Transverse colon (tissue), 4 donors: ENCODE results near the gene CORO2B. TPM values are rescaled to one million over a fixed set of nuclear protein-coding genes. Genes with fewer than 3 reads are reported as not detected.
"Not testable (repeated sequence)": the region's sequence is repeated elsewhere in the genome, so short reads cannot be mapped to it uniquely, and the experiment has no call there.

Experiments
- DNase-seq: peaks from one replicate; pipeline ENCODE4 v3.0.0-alpha.2; 2019
- H3K27ac ChIP-seq, 4 donors: fragments of 200-600 bp; sonication (generic); 2 replicates each; pipeline ENCODE4 v1.5.1; 2016 to 2018; ENCODE audit warnings: inconsistent platforms in 4 of 4
- H3K27me3 ChIP-seq: fragments of 200-600 bp; sonication (generic); 2 replicates; pipeline ENCODE4 v1.5.1; 2017; ENCODE audit warnings: inconsistent platforms
- H3K36me3 ChIP-seq, 4 donors: fragments of 200-600 bp; sonication (generic); 2 replicates each; pipeline ENCODE4 v1.5.1; 2017 to 2019; ENCODE audit warnings: inconsistent platforms in 4 of 4
- H3K4me1 ChIP-seq, 4 donors: fragments of 200-600 bp; sonication (generic); 2 replicates each; pipeline ENCODE4 v1.5.1; 2017 to 2020; ENCODE audit warnings: inconsistent platforms in 4 of 4
- H3K4me3 ChIP-seq, 4 donors: fragments of 200-600 bp; sonication (generic); 1 replicate in 1 of 4; 2 replicates in 3 of 4; pipeline versions ENCODE4 v1.5.1 to v1.6.1; 2017 to 2019; ENCODE audit warnings: inconsistent platforms in 4 of 4
- H3K9me3 ChIP-seq, 2 donors: fragments of 200-600 bp; sonication (generic); 2 replicates each; pipeline ENCODE4 v1.5.1; 2017 to 2019; ENCODE audit warnings: inconsistent platforms in 2 of 2
- EP300 ChIP-seq: sonication (generic); formaldehyde crosslinking; IDR thresholded peaks from one replicate; pipeline ENCODE4 v1.6.1; 2017; ENCODE audit warnings: antibody characterized with exemption, low read depth
- POLR2A ChIP-seq: fragments of 450-650 bp; IDR thresholded peaks from one replicate; pipeline ENCODE4 v1.6.1; 2016; ENCODE audit warnings: antibody characterized with exemption, mild to moderate bottlenecking, moderate library complexity
- POLR2AphosphoS5 ChIP-seq, 3 donors: sonication (generic); formaldehyde crosslinking; IDR thresholded peaks; one replicate each; pipeline ENCODE4 v1.6.1; 2016; ENCODE audit warnings: antibody characterized with exemption in 3 of 3
- WGBS, 2 donors: methylation state at CpG; one replicate each; pipeline ENCODE4 v1.1.5; 2018; ENCODE audit warnings: low coverage in 1 of 2; 5-methylcytosine and 5-hydroxymethylcytosine counted together
- in situ Hi-C, 4 donors: fragments of 200-750 bp; cut with MboI; loops; one replicate each; pipeline versions ENCODE4 v1.15.0 to v1.15.1; 2017; ENCODE audit warnings: low sequenced_read_pairs in 3 of 4, low pct_ligation_motif_present in 1 of 4, low pct_unique_long_range_greater_than_20kb in 1 of 4
- intact Hi-C: fragments of 100-400 bp; cut with DNase I; formaldehyde crosslinking; loops from one replicate; pipeline ENCODE4 v1.15.1; 2023; ENCODE audit warnings: low total_unique reads
- total RNA-seq, 4 donors: library from RNA; depleted of rRNA; stranded (reverse); fragments of >200 nt; gene quantifications; one replicate each; pipeline ENCODE4 v1.1.0, GENCODE V29; 2016
- TF ChIP-seq, protein P1 (sequence below), 5 experiments: fragments of 200-600 bp in 3 of 5; fragments of 450-650 bp in 2 of 5; sonication (generic) in 3 of 5; IDR thresholded peaks; 1 replicate in 2 of 5; 2 replicates in 3 of 5; pipeline ENCODE4 v1.5.1; 2016 to 2017; ENCODE audit warnings: antibody characterized with exemption in 5 of 5, inconsistent platforms in 3 of 5, mild to moderate bottlenecking in 2 of 5, moderate library complexity in 1 of 5

The CORO2B gene
- total RNA-seq, 4 donors from 2014 or later, result 0.40 to 2.2 (median 2.0) TPM

DNA sequence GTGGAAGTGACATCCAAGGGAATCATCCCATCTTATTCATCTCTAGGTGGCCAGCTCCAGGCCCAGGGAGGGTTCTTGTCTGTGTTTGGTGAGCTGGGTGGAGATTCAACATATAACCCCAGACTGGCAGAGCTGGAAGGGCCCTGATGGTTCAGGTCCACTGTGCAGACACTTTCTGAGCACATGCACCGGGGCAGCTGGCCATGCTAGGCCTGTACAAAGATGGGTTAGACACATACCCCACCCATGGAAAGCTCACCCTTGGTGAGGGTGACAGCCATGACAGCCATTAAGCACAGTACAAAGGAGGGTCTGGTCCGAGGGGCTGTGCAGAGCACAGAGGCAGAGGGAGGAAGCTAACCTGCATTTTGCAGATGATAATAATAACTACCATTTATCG lies 100.4 kb downstream of the CORO2B start:
- intact Hi-C loops, result no loop called here
- H3K36me3 ChIP-seq, result no peaks in the 10 kb centered on the region
- H3K27ac ChIP-seq, result no peak overlapping the region
- in situ Hi-C loops, result loop anchor here in 3 of 4 donors (10.0 to 25.0 kb wide), 2 partner anchors 124 to 367 kb away; no protein-coding TSS in a partner anchor
- TF ChIP-seq POLR2A (no peak), EP300 (no peak), POLR2AphosphoS5 (IDR thresholded peaks at IDR 0.05) (no peak)
- TF ChIP-seq, protein P1, sequence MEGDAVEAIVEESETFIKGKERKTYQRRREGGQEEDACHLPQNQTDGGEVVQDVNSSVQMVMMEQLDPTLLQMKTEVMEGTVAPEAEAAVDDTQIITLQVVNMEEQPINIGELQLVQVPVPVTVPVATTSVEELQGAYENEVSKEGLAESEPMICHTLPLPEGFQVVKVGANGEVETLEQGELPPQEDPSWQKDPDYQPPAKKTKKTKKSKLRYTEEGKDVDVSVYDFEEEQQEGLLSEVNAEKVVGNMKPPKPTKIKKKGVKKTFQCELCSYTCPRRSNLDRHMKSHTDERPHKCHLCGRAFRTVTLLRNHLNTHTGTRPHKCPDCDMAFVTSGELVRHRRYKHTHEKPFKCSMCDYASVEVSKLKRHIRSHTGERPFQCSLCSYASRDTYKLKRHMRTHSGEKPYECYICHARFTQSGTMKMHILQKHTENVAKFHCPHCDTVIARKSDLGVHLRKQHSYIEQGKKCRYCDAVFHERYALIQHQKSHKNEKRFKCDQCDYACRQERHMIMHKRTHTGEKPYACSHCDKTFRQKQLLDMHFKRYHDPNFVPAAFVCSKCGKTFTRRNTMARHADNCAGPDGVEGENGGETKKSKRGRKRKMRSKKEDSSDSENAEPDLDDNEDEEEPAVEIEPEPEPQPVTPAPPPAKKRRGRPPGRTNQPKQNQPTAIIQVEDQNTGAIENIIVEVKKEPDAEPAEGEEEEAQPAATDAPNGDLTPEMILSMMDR (IDR thresholded peaks at IDR 0.05), result no peak
- no peak overlapping the region for H3K4me3 ChIP-seq
- 87% methylated on average over 3 of the region's 3 CpGs; no CpG with 5 or more reads in 1 of the 2 donors for WGBS, 2 donors
- no peaks in the 10 kb centered on the region for H3K4me1 ChIP-seq
- no peak for DNase-seq
- H3K9me3 ChIP-seq, result no peaks in the 10 kb centered on the region
- no peaks in the 10 kb centered on the region for H3K27me3 ChIP-seq

DNA sequence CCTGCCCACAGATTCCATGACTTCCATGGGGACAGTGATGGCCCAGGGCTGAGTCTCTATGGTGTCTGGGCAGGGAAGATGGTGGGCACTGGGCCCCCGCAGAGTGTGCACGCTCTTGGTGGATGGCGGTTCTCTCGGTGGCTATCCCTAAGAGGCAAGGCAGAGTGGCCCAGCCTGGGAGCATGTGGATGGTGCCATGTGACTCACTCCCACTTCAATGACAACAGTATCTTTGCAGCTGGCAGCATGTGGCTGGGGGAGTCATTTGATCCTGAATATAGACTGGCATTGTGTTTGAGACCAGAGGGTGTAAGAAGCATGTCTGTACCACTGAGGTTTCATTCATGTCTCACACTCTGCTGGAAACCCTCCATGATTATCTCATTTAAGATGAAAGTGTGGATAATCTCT lies 101.2 kb downstream of the CORO2B start:
- Histone ChIP-seq H3K27ac (no peak overlapping the region), H3K36me3 (no peaks in the 10 kb centered on the region), H3K4me3 (no peak overlapping the region), H3K27me3 (no peaks in the 10 kb centered on the region), H3K9me3 (no peaks in the 10 kb centered on the region), H3K4me1 (no peaks in the 10 kb centered on the region)
- WGBS, 2 donors, result 84 to 100% methylated on average over 2 to 4 of the region's 4 CpGs
- in situ Hi-C loops (loop anchor here in 3 of 4 donors (10.0 to 25.0 kb wide), 2 partner anchors 125 to 368 kb away; no protein-coding TSS in a partner anchor), intact Hi-C loops (no loop called here)
- TF ChIP-seq EP300, result no peak
- no peak for DNase-seq

DNA sequence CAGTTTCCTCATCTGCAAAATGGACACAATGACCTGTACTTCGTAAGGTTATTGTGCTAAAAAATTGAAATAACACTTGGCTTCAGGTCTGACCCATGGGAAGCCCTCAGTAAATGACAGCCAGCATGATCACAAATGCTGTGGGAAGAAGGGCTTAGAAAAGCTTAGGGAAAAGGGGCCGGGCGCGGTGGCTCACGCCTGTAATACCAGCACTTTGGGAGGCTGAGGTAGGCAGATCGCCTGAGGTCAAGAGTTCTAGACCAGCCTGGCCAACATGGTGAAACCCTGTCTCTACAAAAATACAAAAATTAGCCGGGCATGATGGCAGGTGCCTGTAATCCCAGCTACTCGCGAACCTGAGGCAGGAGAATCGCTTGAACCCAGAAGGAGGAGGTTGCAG lies 102.0 kb downstream of the CORO2B start:
- H3K9me3 ChIP-seq, H3K27ac ChIP-seq, H3K4me1 ChIP-seq, H3K27me3 ChIP-seq, intact Hi-C loops, H3K4me3 ChIP-seq, H3K36me3 ChIP-seq, DNase-seq: not testable (repeated sequence)
- in situ Hi-C loops, result loop anchor here in 1 of 4 donors (25.0 kb wide), 1 partner anchor 368 kb away; no protein-coding TSS in a partner anchor
- 87% methylated on average over 10 of the region's 10 CpGs; no CpG with 5 or more reads in 1 of the 2 donors for WGBS, 2 donors

DNA sequence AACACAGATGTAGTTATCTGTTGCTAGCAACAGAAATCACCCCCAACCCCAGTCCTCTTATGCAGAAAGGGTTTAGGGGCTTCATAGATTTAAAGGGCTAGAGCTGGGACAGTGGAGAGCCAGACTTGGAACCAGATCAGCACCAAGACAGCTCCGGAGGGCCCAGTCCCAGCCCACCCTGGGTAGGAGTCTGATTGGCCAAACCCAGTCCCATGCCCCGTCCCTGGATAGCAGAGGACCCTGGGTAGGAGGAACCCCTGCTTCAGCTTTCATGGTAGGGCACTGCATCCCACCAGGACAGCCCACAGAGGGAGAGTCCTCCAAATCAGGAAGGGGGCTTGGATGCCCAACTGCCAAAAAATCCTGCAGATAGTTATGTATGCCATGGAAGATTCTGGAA lies 103.0 kb downstream of the CORO2B start:
- H3K4me1 ChIP-seq, result no peaks in the 10 kb centered on the region
- in situ Hi-C loops (loop anchor here in 1 of 4 donors (25.0 kb wide), 1 partner anchor 370 kb away; no protein-coding TSS in a partner anchor), intact Hi-C loops (no loop called here)
- H3K36me3 ChIP-seq, result no peaks in the 10 kb centered on the region
- DNase-seq, result no peak
- TF ChIP-seq POLR2AphosphoS5 (IDR thresholded peaks at IDR 0.05) (no peak), EP300 (no peak), POLR2A (no peak)
- TF ChIP-seq, protein P1 (IDR thresholded peaks at IDR 0.05), result no peak
- H3K27me3 ChIP-seq, result no peaks in the 10 kb centered on the region
- H3K4me3 ChIP-seq, result no peak overlapping the region
- no peaks in the 10 kb centered on the region for H3K9me3 ChIP-seq
- no peak overlapping the region for H3K27ac ChIP-seq
- WGBS, 2 donors, result 63% methylated on average over 2 of the region's 2 CpGs; no CpG with 5 or more reads in 1 of the 2 donors

DNA sequence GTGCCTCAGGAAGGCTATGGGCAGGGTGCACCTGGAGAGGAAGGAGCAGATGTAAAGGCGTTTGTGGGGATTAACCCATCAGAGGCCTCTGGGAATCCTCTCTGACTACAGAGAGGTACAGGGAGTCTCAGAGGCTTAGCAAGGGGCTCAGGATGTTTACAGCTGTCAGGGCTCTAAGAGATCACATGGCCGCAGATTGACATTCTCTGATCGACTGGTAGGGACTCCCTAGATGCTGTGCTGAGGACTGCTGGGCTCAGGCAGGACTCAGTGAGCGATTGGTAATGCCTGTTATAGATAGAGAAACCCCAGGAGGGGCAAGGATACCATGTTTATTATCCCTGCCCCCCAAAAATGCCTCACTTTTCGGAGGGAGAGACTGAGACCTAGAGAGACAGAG lies 103.5 kb downstream of the CORO2B start:
- WGBS, 2 donors, result 52% methylated on average over 5 of the region's 5 CpGs; no CpG with 5 or more reads in 1 of the 2 donors

More for the DNA sequence above, 103.5 kb downstream of the CORO2B start:
- H3K4me3 ChIP-seq, result no peak overlapping the region
- no peaks in the 10 kb centered on the region for H3K4me1 ChIP-seq
- no peak for TF ChIP-seq POLR2AphosphoS5 (IDR thresholded peaks at IDR 0.05)
- TF ChIP-seq, protein P1 (IDR thresholded peaks at IDR 0.05), result no peak
- DNase-seq, result no peak
- no peaks in the 10 kb centered on the region for H3K36me3 ChIP-seq
- H3K27ac ChIP-seq, result no peak overlapping the region
- no peaks in the 10 kb centered on the region for H3K9me3 ChIP-seq
- H3K27me3 ChIP-seq, result no peaks in the 10 kb centered on the region
- intact Hi-C loops (no loop called here), in situ Hi-C loops (loop anchor here in 1 of 4 donors (25.0 kb wide), 1 partner anchor 370 kb away; no protein-coding TSS in a partner anchor)
